Right lobe of liver (tissue), 4 donors: Measurements from ENCODE around the gene YIPF6.

Source experiments
- CTCF ChIP-seq, 4 donors: fragments of 200-600 bp in 3 of 4; fragments of 450-650 bp in 1 of 4; IDR thresholded peaks; one replicate each; pipeline versions ENCODE4 v1.5.1 to v1.8.0; 2016 to 2022; ENCODE audit warnings: antibody characterized with exemption in 4 of 4, mild to moderate bottlenecking in 2 of 4
- POLR2A ChIP-seq: fragments of 450-650 bp; IDR thresholded peaks from one replicate; pipeline ENCODE4 v1.6.1; 2017; ENCODE audit warnings: antibody characterized with exemption, mild to moderate bottlenecking
- donor health status: DM: no; HTN: no; CAD: no.
- donor health status: DM: no; HTN: no; CAD: no.
- donor health status: DM: no; HTN: yes; CAD: no.

GRCh38 chrX:68571610-68572311, 72.9 kb downstream of the YIPF6 start:
- TF ChIP-seq CTCF (IDR thresholded peaks at IDR 0.05) (no peak), POLR2A (no peak)
